HepG2 (cell line): Measurements from ENCODE around the gene CPM. TPM values are rescaled to one million over a fixed set of nuclear protein-coding genes. Genes with fewer than 3 reads are reported as not detected.

Source experiments
- ATAC-seq: fragments of 200-7000 bp; cut with Tn5 transposase; 3 replicates; pipeline ENCODE4 v1.9.1; 2020; ENCODE audit warnings: mild to moderate bottlenecking, moderate library complexity
- BruUV-seq: library from RNA; stranded (reverse); fragments of 400-500 nt; replicated peaks from 2 replicates; lab custom pipeline; 2021; lab: Mats Ljungman, UMichigan
- CTCF ChIA-PET: fragments of 300-600 bp; formaldehyde crosslinking; extraction: SDS; loops from one replicate; lab custom pipeline; 2021; ENCODE audit warnings: low total read pairs, inconsistent platforms, low intra/inter-chr PET ratio; lab: Yijun Ruan, JAX
- POLR2A ChIA-PET: fragments of 350-600 bp; sonication (Branson Sonifier 250); formaldehyde crosslinking; loops from one replicate; lab custom pipeline; 2020; ENCODE audit warnings: antibody characterized with exemption, inconsistent platforms; lab: Yijun Ruan, JAX
- DNase-seq: peaks from one replicate; pipeline ENCODE4 v3.0.0-alpha.2; 2015; ENCODE audit warnings: low spot score
- FAIRE-seq: peaks from 3 replicates; lab custom pipeline; 2011; peaks lifted over from hg19 to GRCh38; lab: Jason Lieb, UNC
- H2AFZ ChIP-seq: one replicate; pipeline ENCODE4 v1.6.1; 2011; ENCODE audit warnings: low read length, inconsistent platforms
- H3K27ac ChIP-seq: fragments of 300-600 bp; 3 replicates; pipeline ENCODE4 v1.8.0; 2011; ENCODE audit warnings: mixed run types, mild to moderate bottlenecking, mixed read lengths, low read length, inconsistent platforms; ENCODE audit not compliant: insufficient read depth; ENCODE audit errors: extremely low read length
- H3K27me3 ChIP-seq, 2 experiments: fragments of 200-600 bp in 1 of 2; 2 replicates in 1 of 2; 3 replicates in 1 of 2; pipeline versions ENCODE4 v1.6.0 to v1.8.0; 2011; ENCODE audit warnings: low read length in 2 of 2, mild to moderate bottlenecking in 2 of 2, moderate library complexity in 2 of 2, inconsistent platforms in 1 of 2; ENCODE audit not compliant: insufficient read depth in 2 of 2, control insufficient read depth in 1 of 2
- H3K36me3 ChIP-seq, 2 experiments: fragments of 200-600 bp in 1 of 2; replicated peaks in 1 of 2; 2 replicates in 1 of 2; 3 replicates in 1 of 2; pipeline versions ENCODE4 v1.5.1 to v1.8.0; 2011; ENCODE audit warnings: low read length in 2 of 2, inconsistent platforms in 1 of 2; ENCODE audit not compliant: insufficient read depth in 2 of 2, control insufficient read depth in 1 of 2
- H3K4me1 ChIP-seq: 2 replicates; pipeline ENCODE4 v1.5.1; 2012; ENCODE audit warnings: low read length, inconsistent platforms; ENCODE audit not compliant: insufficient read depth
- H3K4me2 ChIP-seq: 2 replicates; pipeline ENCODE4 v1.6.0; 2011; ENCODE audit warnings: low read depth, low read length, inconsistent platforms
- H3K4me3 ChIP-seq, 3 experiments: fragments of 200-600 bp in 1 of 3; sonication (generic), shearing (Covaris generic) in 1 of 3; replicated peaks in 1 of 3; 2 replicates each; pipeline ENCODE4 v1.5.1; 2011 to 2016; ENCODE audit warnings: low read length in 3 of 3, inconsistent platforms in 2 of 3, low read depth in 2 of 3, mild to moderate bottlenecking in 2 of 3, control low read depth in 1 of 3, mixed read lengths in 1 of 3; ENCODE audit not compliant: insufficient read depth in 1 of 3
- H3K79me2 ChIP-seq: one replicate; pipeline ENCODE4 v1.6.1; 2011; ENCODE audit warnings: low read length, inconsistent platforms; ENCODE audit not compliant: insufficient read depth
- H3K9ac ChIP-seq: 2 replicates; pipeline ENCODE4 v1.6.0; 2011; ENCODE audit warnings: mild to moderate bottlenecking, low read depth, low read length, inconsistent platforms; ENCODE audit not compliant: insufficient read depth
- H3K9me3 ChIP-seq: 2 replicates; pipeline ENCODE4 v1.5.1; 2012; ENCODE audit warnings: mild to moderate bottlenecking, low read length
- H4K20me1 ChIP-seq: 2 replicates; pipeline ENCODE4 v1.6.0; 2011; ENCODE audit warnings: inconsistent platforms, mild to moderate bottlenecking, low read length, moderate library complexity; ENCODE audit not compliant: insufficient read depth
- CREBL2 ChIP-seq: sonication (generic); formaldehyde crosslinking; IDR thresholded peaks from 2 replicates; pipeline ENCODE4 v1.8.1; 2023; ENCODE audit warnings: missing genetic modification reagents, mild to moderate bottlenecking, borderline replicate concordance
- DPF2 ChIP-seq: sonication (generic); formaldehyde crosslinking; IDR thresholded peaks from 2 replicates; pipeline ENCODE4 v1.4.0; 2020; ENCODE audit warnings: mild to moderate bottlenecking, low read depth, missing genetic modification reagents, borderline replicate concordance
- GLI4 ChIP-seq: sonication (generic); formaldehyde crosslinking; IDR thresholded peaks from 2 replicates; pipeline ENCODE4 v1.5.1; 2020; ENCODE audit warnings: missing genetic modification reagents, mild to moderate bottlenecking, moderate library complexity, borderline replicate concordance
- HNF1A ChIP-seq, 2 experiments: sonication (generic) in 1 of 2; formaldehyde crosslinking in 1 of 2; IDR thresholded peaks; 2 replicates each; pipeline versions ENCODE4 v1.4.0 to v1.6.1; 2016 to 2020; ENCODE audit warnings: borderline replicate concordance in 1 of 2, low read depth in 1 of 2, mild to moderate bottlenecking in 1 of 2, missing genetic modification reagents in 1 of 2
- MIXL1 ChIP-seq: IDR thresholded peaks from 2 replicates; pipeline ENCODE4 v1.6.1; 2016
- NFE2L2 ChIP-seq: fragments of 150-350 bp; IDR thresholded peaks from 2 replicates; pipeline ENCODE4 v1.6.1; 2014; ENCODE audit warnings: low read length
- NKX3-1 ChIP-seq: sonication (generic); formaldehyde crosslinking; IDR thresholded peaks from 2 replicates; pipeline ENCODE4 v1.5.0; 2020; ENCODE audit warnings: missing genetic modification reagents
- RFX5 ChIP-seq: IDR thresholded peaks from 2 replicates; pipeline ENCODE4 v1.6.1; 2011; ENCODE audit warnings: low read depth, low read length, improper control_type of control experiment
- RNF2 ChIP-seq: fragments of 450-650 bp; conservative IDR thresholded peaks from 2 replicates; pipeline ENCODE4 v1.6.1; 2016; ENCODE audit warnings: low read depth
- SAP130 ChIP-seq: IDR thresholded peaks from 2 replicates; pipeline ENCODE4 v1.6.1; 2016; ENCODE audit warnings: low read depth
- SOX13 ChIP-seq, 3 experiments: fragments of 450-650 bp in 1 of 3; sonication (generic) in 1 of 3; formaldehyde crosslinking in 1 of 3; IDR thresholded peaks in 2 of 3; conservative IDR thresholded peaks in 1 of 3; 2 replicates each; pipeline versions ENCODE4 v1.5.0 to v1.6.1; 2016 to 2020; ENCODE audit warnings: antibody characterized with exemption in 1 of 3, mild to moderate bottlenecking in 1 of 3, missing compliant biosample characterization in 1 of 3, missing genetic modification reagents in 1 of 3, moderate library complexity in 1 of 3
- SOX5 ChIP-seq: IDR thresholded peaks from 2 replicates; pipeline ENCODE4 v1.6.1; 2016; ENCODE audit warnings: borderline replicate concordance
- SP140L ChIP-seq: sonication (generic); formaldehyde crosslinking; IDR thresholded peaks from 2 replicates; pipeline ENCODE4 v1.4.0; 2020; ENCODE audit warnings: missing genetic modification reagents, borderline replicate concordance
- TFDP1 ChIP-seq: IDR thresholded peaks from 2 replicates; pipeline ENCODE4 v1.6.1; 2016; ENCODE audit warnings: missing compliant biosample characterization, missing genetic modification reagents, borderline replicate concordance
- YY1 ChIP-seq: IDR thresholded peaks from 2 replicates; pipeline ENCODE4 v1.6.1; 2011; ENCODE audit warnings: low read length, low read depth, moderate library complexity, mild to moderate bottlenecking; ENCODE audit not compliant: insufficient read depth, insufficient replicate concordance
- ZFP90 ChIP-seq: sonication (generic); formaldehyde crosslinking; IDR thresholded peaks from 2 replicates; pipeline ENCODE4 v1.8.0; 2022; ENCODE audit warnings: missing genetic modification reagents, mild to moderate bottlenecking, inconsistent platforms, borderline replicate concordance
- ZNF17 ChIP-seq: sonication (generic); formaldehyde crosslinking; IDR thresholded peaks from 2 replicates; pipeline ENCODE4 v1.5.0; 2020; ENCODE audit warnings: mild to moderate bottlenecking, missing genetic modification reagents
- ZNF549 ChIP-seq: sonication (generic); formaldehyde crosslinking; IDR thresholded peaks from 2 replicates; pipeline ENCODE4 v1.5.0; 2020; ENCODE audit warnings: missing genetic modification reagents
- ZNF558 ChIP-seq: sonication (generic); formaldehyde crosslinking; IDR thresholded peaks from 2 replicates; pipeline ENCODE4 v1.9.0; 2022; ENCODE audit warnings: mild to moderate bottlenecking, missing genetic modification reagents, borderline replicate concordance
- ZNF614 ChIP-seq: IDR thresholded peaks from 2 replicates; pipeline ENCODE4 v1.6.1; 2018; ENCODE audit warnings: missing biosample characterization, missing genetic modification reagents, inconsistent platforms, borderline replicate concordance
- ZNF616 ChIP-seq: sonication (generic); formaldehyde crosslinking; IDR thresholded peaks from 2 replicates; pipeline ENCODE4 v1.5.0; 2020; ENCODE audit warnings: low read depth, mild to moderate bottlenecking, missing genetic modification reagents
- WGBS: methylation state at CpG from one replicate; pipeline ENCODE4 v1.1.6; 2017; ENCODE audit warnings: low lambda C conversion rate; 5-methylcytosine and 5-hydroxymethylcytosine counted together
- in situ Hi-C: cut with HindIII; loops from 2 replicates; pipeline ENCODE4 v1.10.0; 2017; ENCODE audit warnings: low pct_unique_long_range_greater_than_20kb; ENCODE audit not compliant: extremely low pct_ligation_motif_present
- intact Hi-C: fragments of 100-400 bp; cut with micrococcal nuclease; formaldehyde crosslinking; loops from one replicate; pipeline ENCODE4 v1.10.0; 2022; ENCODE audit not compliant: unreplicated experiment
- polyA plus RNA-seq, 8 experiments: library from polyadenylated mRNA; depleted of rRNA in 3 of 8; stranded (reverse) in 7 of 8; unstranded in 1 of 8; fragments of >200 nt; fragmentation: Illumina TruSeq in 4 of 8; extraction: Trizol in 4 of 8; gene quantifications; 2 replicates each; pipeline versions ENCODE4 v1.2.1 to v1.2.3, GENCODE V29; 2011 to 2016; ENCODE audit warnings: low read depth in 4 of 8, missing spikeins in 1 of 8, mixed read lengths in 1 of 8; ENCODE audit not compliant: insufficient read depth in 1 of 8
- total RNA-seq, 5 experiments: library from RNA; depleted of rRNA; stranded (reverse); fragments of >200 nt; fragmentation: Illumina TruSeq; extraction: Trizol; gene quantifications; 2 replicates each; pipeline ENCODE4 v1.2.3, GENCODE V29; 2016; ENCODE audit warnings: low read depth in 1 of 5

The CPM gene
- total and polyA plus RNA-seq, 2 of the 13 experiments (the other 11 are each of a cell fraction or from before 2014, with no cell fraction given): not detected

GRCh38 chr12:68943848-68944247 lies 10.9 kb upstream of the CPM start:
- no peak overlapping the region for H3K4me3 ChIP-seq
- ATAC-seq (peak; percentile 79), FAIRE-seq (no peak), DNase-seq (peak; percentile 22)
- in situ Hi-C loops (no loop called here), intact Hi-C loops (loop anchor here (10.0 kb wide), 1 partner anchor 131 kb away; no protein-coding TSS in a partner anchor)
- H3K4me1 ChIP-seq: peaks cover 25% of the 10 kb centered on the region
- H3K9me3 ChIP-seq: no peaks in the 10 kb centered on the region
- H4K20me1 ChIP-seq: no peaks in the 10 kb centered on the region
- no peak overlapping the region for H3K27ac ChIP-seq
- H3K79me2 ChIP-seq: no peaks in the 10 kb centered on the region
- no peak overlapping the region for H3K9ac ChIP-seq
- BruUV-seq: no TSS peak
- ChIA-PET CTCF (no interaction called here), POLR2A (no interaction called here)
- H3K4me2 ChIP-seq: no peak overlapping the region
- no peak overlapping the region for H2AFZ ChIP-seq
- H3K27me3 ChIP-seq: no peaks in the 10 kb centered on the region
- WGBS: 2% methylated on average over 1 of the region's 1 CpG
- H3K36me3 ChIP-seq: no peaks in the 10 kb centered on the region
- TF ChIP-seq ZFP90 (CRISPR knock-in tag) (no peak), CREBL2 (CRISPR knock-in tag) (no peak), SP140L (CRISPR knock-in tag) (no peak), GLI4 (CRISPR knock-in tag) (no peak), ZNF558 (no peak), ZNF614 (CRISPR knock-in tag) (no peak), HNF1A (IDR thresholded peaks at IDR 0.05; ENCODE audit: low read depth) (peak; percentile 67), HNF1A (CRISPR knock-in tag; IDR thresholded peaks at IDR 0.05; ENCODE audit: borderline replicate concordance) (peak; percentile 48; the same call in 1 of the 2 replicates), TFDP1 (CRISPR knock-in tag) (no peak), NKX3-1 (CRISPR knock-in tag) (no peak), ZNF549 (CRISPR knock-in tag) (no peak), ZNF17 (no peak), MIXL1 (CRISPR knock-in tag) (peak; percentile 28; the same call in 1 of the 2 replicates), YY1 (no peak), SOX5 (CRISPR knock-in tag) (peak; percentile 59; the same call in 1 of the 2 replicates), RFX5 (no peak), DPF2 (CRISPR knock-in tag) (no peak), NFE2L2 (no peak), RNF2 (no peak), SOX13 (IDR thresholded peaks at IDR 0.05) (no peak), SOX13 (CRISPR knock-in tag; conservative IDR thresholded peaks at IDR 0.05 in 1 of 2, IDR thresholded peaks at IDR 0.05 in 1 of 2) (peak in 1 of 2 experiments; percentile 67; a peak in 1 of 4 replicates), ZNF616 (no peak), SAP130 (no peak)
